PC-9 (cell line): ENCODE results near the gene ZNF2. TPM values are rescaled to one million over a fixed set of nuclear protein-coding genes. Genes with fewer than 3 reads are reported as not detected.

Experiments
- BruUV-seq: library from RNA; stranded (reverse); fragments of 400-500 nt; replicated peaks from 2 replicates; lab custom pipeline; 2021; lab: Mats Ljungman, UMichigan
- CTCF ChIA-PET: fragments of 300-600 bp; sonication (Branson Sonifier 250); formaldehyde crosslinking; loops from one replicate; lab custom pipeline; 2022; ENCODE audit warnings: antibody characterized with exemption; lab: Charles Lee
- POLR2A ChIA-PET: fragments of 300-600 bp; sonication (Branson Sonifier 250); formaldehyde crosslinking; loops from one replicate; lab custom pipeline; 2022; ENCODE audit warnings: antibody characterized with exemption; ENCODE audit not compliant: unreplicated experiment; lab: Charles Lee
- DNase-seq, 2 experiments: peaks; one replicate each; pipeline versions ENCODE4 v3.0.0 to v3.0.0-alpha.2; 2015 to 2022; ENCODE audit warnings: mixed read lengths in 1 of 2
- H2AFZ ChIP-seq: fragments of 200-600 bp; sonication (generic); 2 replicates; pipeline ENCODE4 v1.8.1; 2017; ENCODE audit warnings: antibody characterized with exemption
- H3F3A ChIP-seq: fragments of 200-600 bp; sonication (generic); 2 replicates; pipeline ENCODE4 v1.8.1; 2017; ENCODE audit warnings: antibody characterized with exemption, mild to moderate bottlenecking, low read depth; ENCODE audit not compliant: insufficient read depth
- H3K27ac ChIP-seq: fragments of 200-600 bp; sonication (generic); 2 replicates; pipeline ENCODE4 v1.6.1; 2016; ENCODE audit warnings: mixed run types
- H3K27me3 ChIP-seq: fragments of 200-600 bp; sonication (generic); 2 replicates; pipeline ENCODE4 v1.6.1; 2016; ENCODE audit warnings: low read depth, mixed run types; ENCODE audit not compliant: insufficient read depth
- H3K36me3 ChIP-seq: fragments of 200-600 bp; sonication (generic); 2 replicates; pipeline ENCODE4 v1.6.1; 2016; ENCODE audit warnings: low read depth, mixed run types
- H3K4me1 ChIP-seq: fragments of 200-600 bp; sonication (generic); replicated peaks from 2 replicates; pipeline ENCODE4 v1.6.1; 2016; ENCODE audit warnings: mixed run types; ENCODE audit not compliant: insufficient read depth
- H3K4me2 ChIP-seq: fragments of 200-600 bp; sonication (generic); 2 replicates; pipeline ENCODE4 v1.6.1; 2017; ENCODE audit warnings: mixed run types
- H3K4me3 ChIP-seq: fragments of 200-600 bp; sonication (generic); 2 replicates; pipeline ENCODE4 v1.6.1; 2016; ENCODE audit warnings: mixed run types
- H3K79me2 ChIP-seq: fragments of 200-600 bp; sonication (generic); 2 replicates; pipeline ENCODE4 v1.6.1; 2017; ENCODE audit warnings: low read depth, mixed run types
- H3K9me2 ChIP-seq: fragments of 200-600 bp; sonication (generic); 2 replicates; pipeline ENCODE4 v1.8.1; 2017; ENCODE audit warnings: mild to moderate bottlenecking; ENCODE audit not compliant: insufficient read depth
- H3K9me3 ChIP-seq: fragments of 200-600 bp; sonication (generic); 2 replicates; pipeline ENCODE4 v1.8.1; 2016; ENCODE audit warnings: low read depth; ENCODE audit not compliant: insufficient read depth
- H4K20me1 ChIP-seq: fragments of 200-600 bp; sonication (generic); 2 replicates; pipeline ENCODE4 v1.8.1; 2017; ENCODE audit not compliant: insufficient read depth
- CTCF ChIP-seq: fragments of 200-600 bp; sonication (generic); conservative IDR thresholded peaks from 2 replicates; pipeline ENCODE4 v1.6.1; 2017; ENCODE audit warnings: mixed run types, antibody characterized with exemption, mild to moderate bottlenecking, moderate library complexity
- EZH2 ChIP-seq: fragments of 200-600 bp; sonication (generic); IDR thresholded peaks from 2 replicates; pipeline ENCODE4 v1.8.0; 2017; ENCODE audit warnings: antibody characterized with exemption, low read depth
- intact Hi-C: fragments of 100-400 bp; cut with micrococcal nuclease; formaldehyde crosslinking; loops from one replicate; pipeline ENCODE4 v1.10.0; 2022; ENCODE audit not compliant: unreplicated experiment
- total RNA-seq: library from RNA; stranded (reverse); gene quantifications from 2 replicates; pipeline ENCODE4 v1.2.3, GENCODE V29; 2021

Gene ZNF2
- total RNA-seq, 1 experiment from 2014 or later = 4.9 TPM

GRCh38 chr2:95215018-95215612, 49.5 kb downstream of the ZNF2 start:
- no peaks in the 10 kb centered on the region for H3K36me3 ChIP-seq
- no TSS peak for BruUV-seq
- H3F3A ChIP-seq = no peaks in the 10 kb centered on the region
- no peaks in the 10 kb centered on the region for H3K27me3 ChIP-seq
- peaks cover 90% of the 10 kb centered on the region for H3K9me3 ChIP-seq
- H3K4me2 ChIP-seq = no peak overlapping the region
- ChIA-PET CTCF (no interaction called here), POLR2A (interaction anchor here (0.5 kb wide), 1 partner anchor 89 kb away, joined by 6 read pairs; no protein-coding TSS in a partner anchor)
- no peaks in the 10 kb centered on the region for H4K20me1 ChIP-seq
- intact Hi-C loops = no loop called here
- no peak overlapping the region for H3K4me3 ChIP-seq
- TF ChIP-seq EZH2 = no peak
- TF ChIP-seq CTCF = no peak
- no peak for DNase-seq
- no peak overlapping the region for H3K27ac ChIP-seq
- H3K79me2 ChIP-seq = no peaks in the 10 kb centered on the region
- H2AFZ ChIP-seq = no peak overlapping the region
- H3K4me1 ChIP-seq = no peaks in the 10 kb centered on the region
- H3K9me2 ChIP-seq = no peaks in the 10 kb centered on the region

GRCh38 chr2:95220449-95220848, 54.8 kb downstream of the ZNF2 start:
- CTCF ChIA-PET = no interaction called here
- no peak for TF ChIP-seq EZH2
- no peak for TF ChIP-seq CTCF
- Histone ChIP-seq H3K4me2 (no peak overlapping the region), H3K9me3 (peaks cover 75% of the 10 kb centered on the region), H3F3A (no peaks in the 10 kb centered on the region), H3K4me1 (no peaks in the 10 kb centered on the region), H3K36me3 (no peaks in the 10 kb centered on the region), H4K20me1 (no peaks in the 10 kb centered on the region), H3K9me2 (no peaks in the 10 kb centered on the region), H3K4me3 (no peak overlapping the region), H3K27ac (no peak overlapping the region), H3K79me2 (no peaks in the 10 kb centered on the region), H2AFZ (no peak overlapping the region), H3K27me3 (peaks cover 3% of the 10 kb centered on the region; the same call in 1 of the 2 replicates)
- DNase-seq = no peak
- no TSS peak for BruUV-seq
- intact Hi-C loops = no loop called here
- POLR2A ChIA-PET = interaction anchor here (0.6 kb wide), 1 partner anchor 158 kb away, joined by 4 read pairs; no protein-coding TSS in a partner anchor

GRCh38 chr2:95225658-95226057, 60.0 kb downstream of the ZNF2 start:
- no peaks in the 10 kb centered on the region for H3K36me3 ChIP-seq
- no peaks in the 10 kb centered on the region for H4K20me1 ChIP-seq
- H3K4me2 ChIP-seq = no peak overlapping the region
- CTCF ChIA-PET = interaction anchor here (0.6 kb wide), 1 partner anchor 1301 kb away, joined by 3 read pairs; no protein-coding TSS in a partner anchor
- H3K79me2 ChIP-seq = no peaks in the 10 kb centered on the region
- H3K27ac ChIP-seq = no peak overlapping the region
- H3K4me1 ChIP-seq = no peaks in the 10 kb centered on the region
- no peak overlapping the region for H2AFZ ChIP-seq
- POLR2A ChIA-PET = no interaction called here
- intact Hi-C loops = no loop called here
- H3K27me3 ChIP-seq = peaks cover 3% of the 10 kb centered on the region
- no peak overlapping the region for H3K4me3 ChIP-seq
- no peaks in the 10 kb centered on the region for H3F3A ChIP-seq
- no peak for DNase-seq
- no peak for TF ChIP-seq EZH2
- TF ChIP-seq CTCF = no peak
- H3K9me2 ChIP-seq = no peaks in the 10 kb centered on the region
- H3K9me3 ChIP-seq = peaks cover 27% of the 10 kb centered on the region
- BruUV-seq = no TSS peak
